ENCODE results near the gene BMP3. TPM values are rescaled to one million over a fixed set of nuclear protein-coding genes. Genes with fewer than 3 reads are reported as not detected.

The BMP3 gene
- total and polyA plus RNA-seq, 2 of the 8 experiments (the other 6 are each of a cell fraction or from before 2014, with no cell fraction given) = 0.02 TPM; not detected in 1

- Histone ChIP-seq H3K23me2 (ENCODE audit: low read depth, low read length) (no peaks in the 10 kb centered on the region), H3K79me1 (ENCODE audit: low read depth, low read length) (no peaks in the 10 kb centered on the region), H3K27me3 (replicated peaks in 1 of 4; ENCODE audit: control insufficient read depth in 3 of 4, extremely low read depth in 1 of 4, insufficient read depth in 3 of 4, low read length in 3 of 4) (no peaks in the 10 kb centered on the region), H4K8ac (ENCODE audit: extremely low read depth, insufficient read depth, low read length) (no peak overlapping the region), H4K91ac (replicated peaks; ENCODE audit: insufficient read length, low read length) (no peak overlapping the region), H3K36me3 (ENCODE audit: control insufficient read depth in 2 of 4, insufficient read depth in 4 of 4, low read length in 3 of 4) (no peaks in the 10 kb centered on the region), H3K9me3 (ENCODE audit: insufficient read depth in 2 of 2, low read depth in 1 of 2, low read length in 1 of 2) (no peaks in the 10 kb centered on the region), H2BK12ac (ENCODE audit: low read depth, low read length) (no peak overlapping the region), H4K20me1 (replicated peaks in 1 of 2; ENCODE audit: control insufficient read depth in 1 of 2, insufficient read depth in 2 of 2, low read length in 2 of 2) (no peaks in the 10 kb centered on the region), H3K4ac (replicated peaks; ENCODE audit: insufficient read length, low read depth, low read length) (no peak overlapping the region), H3K14ac (ENCODE audit: insufficient read length) (no peak overlapping the region), H2BK20ac (ENCODE audit: low read length) (no peak overlapping the region), H3K27ac (ENCODE audit: low read depth, low read length) (no peak overlapping the region), H3K56ac (replicated peaks; ENCODE audit: insufficient read length, low read depth, low read length) (no peak overlapping the region), H3K18ac (ENCODE audit: extremely low read depth, low read length) (no peak overlapping the region), H3K9ac (replicated peaks in 1 of 4; ENCODE audit: extremely low read depth in 1 of 4, low read depth in 3 of 4, low read length in 3 of 4) (no peak overlapping the region), H3K4me1 (replicated peaks in 1 of 4; ENCODE audit: control insufficient read depth in 3 of 4, insufficient read depth in 4 of 4, low read length in 3 of 4) (no peaks in the 10 kb centered on the region), H3K4me2 (ENCODE audit: insufficient read depth in 1 of 2, low read depth in 2 of 2, low read length in 2 of 2) (no peak overlapping the region), H2AK5ac (ENCODE audit: low read depth, low read length) (no peak overlapping the region), H4K5ac (ENCODE audit: insufficient read length, low read depth, low read length) (no peak overlapping the region), H3K79me2 (ENCODE audit: control insufficient read depth in 1 of 2, insufficient read depth in 2 of 2, low read length in 2 of 2) (no peaks in the 10 kb centered on the region), H3K23ac (ENCODE audit: insufficient read length) (no peak overlapping the region), H3K4me3 (ENCODE audit: extremely low read depth in 1 of 4, insufficient read depth in 2 of 4, low read depth in 3 of 4, low read length in 4 of 4) (no peak overlapping the region), H2BK120ac (replicated peaks; ENCODE audit: low read depth, low read length) (no peak overlapping the region), H2BK15ac (ENCODE audit: low read length) (no peak overlapping the region), H2AFZ (ENCODE audit: low read length) (no peak overlapping the region), H2BK5ac (ENCODE audit: low read depth, low read length) (no peak overlapping the region)
- TF ChIP-seq EP300 (IDR thresholded peaks at IDR 0.05; ENCODE audit: borderline replicate concordance in 1 of 2, low read depth in 2 of 2, low read length in 2 of 2) = no peak
- no peak for TF ChIP-seq TBP (IDR thresholded peaks at IDR 0.05; ENCODE audit: low read depth, low read length)
- TF ChIP-seq SIRT6 (IDR thresholded peaks at IDR 0.05; ENCODE audit: low read length) = no peak
- TF ChIP-seq SRF (IDR thresholded peaks at IDR 0.05; ENCODE audit: low read depth, low read length) = no peak
- no peak for TF ChIP-seq SIN3A (conservative IDR thresholded peaks at IDR 0.05 in 1 of 2, IDR thresholded peaks at IDR 0.05 in 1 of 2; ENCODE audit: low read depth in 1 of 2, low read length in 2 of 2)
- no peak for TF ChIP-seq YY1 (IDR thresholded peaks at IDR 0.05; ENCODE audit: low read depth, low read length)
- no peak for TF ChIP-seq CREB1 (IDR thresholded peaks at IDR 0.05)
- ChIA-PET POLR2A (ENCODE audit: partially characterized antibody) (no interaction called here), CTCF (ENCODE audit: partially characterized antibody) (interaction anchor here (0.9 to 8.1 kb wide), 6 partner anchors 9 to 715 kb away, joined by 3 to 58 read pairs (median 10); partner anchors contain the start of genes BMP3 and CFAP299)
- WGBS, 2 experiments (ENCODE audit: extremely low coverage in 1 of 2, insufficient coverage in 1 of 2, insufficient read length in 1 of 2, insufficient replicate concordance in 2 of 2, low coverage in 1 of 2, low lambda C conversion rate in 2 of 2, missing lambda C conversion rate in 1 of 2) = 96% methylated on average over 3 of the region's 3 CpGs; no CpG with 5 or more reads in 1 of the 2 experiments
- DNase-seq (ENCODE audit: low read depth in 1 of 2, low spot score in 2 of 2) (no peak), FAIRE-seq (no peak)
Observed at GRCh38 chr4:81049907-81050306, 19.4 kb downstream of the BMP3 start.
